ENCODE measurements around the gene TM2D3.

The TM2D3 gene

GRCh38 chr15:101596633-101597032 lies 55.5 kb downstream of the TM2D3 start:
- no peak for TF ChIP-seq CTCF (IDR thresholded peaks at IDR 0.05)
- H3K4me1 ChIP-seq (ENCODE audit: control insufficient read depth in 1 of 2, insufficient read depth in 1 of 2, low read depth in 1 of 2, low read length in 1 of 2), result no peaks in the 10 kb centered on the region
- H3K4me3 ChIP-seq (ENCODE audit: low read depth in 1 of 2, low read length in 1 of 2), result no peak overlapping the region
- peaks cover 18% of the 10 kb centered on the region for H3K27me3 ChIP-seq
- H3K27ac ChIP-seq, result no peak overlapping the region
- H3K36me3 ChIP-seq, result no peaks in the 10 kb centered on the region
- H3K9me3 ChIP-seq, result no peaks in the 10 kb centered on the region
